ENCODE data around the gene SF3B3. TPM values are rescaled to one million over a fixed set of nuclear protein-coding genes. Genes with fewer than 3 reads are reported as not detected.

SF3B3 gene
- total RNA-seq, 1 experiment from 2014 or later, result 403 TPM

DNA sequence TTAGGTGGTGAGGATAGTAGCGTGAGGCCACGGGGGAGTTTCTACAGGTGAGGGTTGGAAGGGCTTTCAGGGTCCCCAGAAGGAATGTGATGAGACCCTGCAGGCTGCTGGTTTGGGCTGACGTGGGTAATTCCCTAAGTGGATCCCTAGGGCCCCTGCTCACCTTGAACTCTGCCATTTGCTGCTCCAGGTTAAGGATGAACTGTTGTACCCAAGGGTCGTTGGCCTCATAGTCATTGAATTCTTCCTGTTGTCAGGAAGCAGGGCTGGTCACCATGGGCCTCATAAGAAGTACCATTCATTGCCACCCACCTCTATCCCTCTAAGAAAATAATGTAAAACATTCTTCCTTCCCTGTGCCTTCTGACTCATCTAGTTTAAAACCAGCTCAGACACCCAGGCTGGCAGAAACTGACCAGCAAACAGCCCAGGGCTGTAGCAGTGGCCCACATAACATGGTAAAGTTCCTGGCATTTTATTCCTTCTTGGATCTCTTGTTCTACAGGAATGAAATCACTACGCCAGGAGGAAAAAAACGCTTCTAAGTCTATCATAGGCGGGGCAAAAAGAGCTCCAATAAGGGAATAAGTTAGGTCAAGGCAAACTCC is 41.6 kb upstream of the SF3B3 start:
- no peak overlapping the region for H2AFZ ChIP-seq (ENCODE audit: low read depth, low read length, poor library complexity, severe bottlenecking)
- H3K4me1 ChIP-seq (ENCODE audit: control insufficient read depth in 1 of 2, insufficient read depth in 2 of 2, low read length in 2 of 2), result peaks cover 7 to 12% of the 10 kb centered on the region in 2 experiments
- no peaks in the 10 kb centered on the region for H3K9me2 ChIP-seq (ENCODE audit: insufficient read depth)
- H3K27ac ChIP-seq (ENCODE audit: low read depth, low read length), result no peak overlapping the region
- RAD21 ChIA-PET (ENCODE audit: low non-redundant PET in 1 of 2, low total read pairs in 2 of 2, uncharacterized antibody in 2 of 2, unreplicated experiment in 2 of 2), result no interaction called here
- no peak overlapping the region for H3K4me3 ChIP-seq (replicated peaks in 1 of 2; ENCODE audit: low read depth in 1 of 2, low read length in 2 of 2)
- H3K36me3 ChIP-seq (ENCODE audit: control insufficient read depth in 1 of 2, insufficient read depth in 2 of 2, low read length in 2 of 2), result peaks cover 0 to 3% of the 10 kb centered on the region in 2 experiments; a peak in 1 of 4 replicates
- ATAC-seq, result no peak
- H3K9ac ChIP-seq (ENCODE audit: low read length), result no peak overlapping the region
- no peaks in the 10 kb centered on the region for H3K79me2 ChIP-seq (ENCODE audit: insufficient read depth, low read length)
- CTCF ChIA-PET, result interaction anchor here (1.2 kb wide), 1 partner anchor 11 kb away, joined by 4 read pairs; no protein-coding TSS in a partner anchor
- no peaks in the 10 kb centered on the region for H3K9me3 ChIP-seq (ENCODE audit: control insufficient read depth in 1 of 2, insufficient read depth in 1 of 2, low read depth in 1 of 2, low read length in 2 of 2)
- POLR2A ChIA-PET, result no interaction called here
- intact Hi-C loops (cut with micrococcal nuclease), result no loop called here
- H3K27me3 ChIP-seq (ENCODE audit: insufficient read depth, low read length), result no peaks in the 10 kb centered on the region
- no TSS peak for BruUV-seq (replicated peaks)
- DNase-seq (ENCODE audit: low read depth, low spot score), result no peak
- H3K4me2 ChIP-seq (ENCODE audit: low read length), result no peak overlapping the region
- H4K20me1 ChIP-seq (ENCODE audit: insufficient read depth), result no peaks in the 10 kb centered on the region
- TF ChIP-seq EZH2phosphoT487 (IDR thresholded peaks at IDR 0.05; ENCODE audit: borderline replicate concordance) (no peak), POLR2AphosphoS5 (IDR thresholded peaks at IDR 0.05; ENCODE audit: low read depth, low read length) (no peak), EZH2 (IDR thresholded peaks at IDR 0.05) (no peak), YY1 (IDR thresholded peaks at IDR 0.05; ENCODE audit: extremely low read depth, insufficient replicate concordance, low read depth, low read length) (no peak), ELF1 (IDR thresholded peaks at IDR 0.05; ENCODE audit: borderline replicate concordance, low read depth) (no peak), TCF7L2 (IDR thresholded peaks at IDR 0.05; ENCODE audit: borderline replicate concordance, extremely low read depth, insufficient read depth, insufficient read length) (no peak), RAD21 (IDR thresholded peaks at IDR 0.05; ENCODE audit: low read depth) (no peak), SIN3A (IDR thresholded peaks at IDR 0.05; ENCODE audit: low read depth) (no peak), JUND (IDR thresholded peaks at IDR 0.05) (no peak), SRF (IDR thresholded peaks at IDR 0.05; ENCODE audit: low read depth) (no peak), ZNF274 (IDR thresholded peaks at IDR 0.05; ENCODE audit: low read depth, low read length) (no peak), ZFX (IDR thresholded peaks at IDR 0.05) (no peak), CBX3 (IDR thresholded peaks at IDR 0.05; ENCODE audit: low read depth) (no peak), CEBPB (IDR thresholded peaks at IDR 0.05; ENCODE audit: low read depth) (no peak), SP1 (IDR thresholded peaks at IDR 0.05; ENCODE audit: low read depth) (no peak)
- TF ChIP-seq, protein P1, sequence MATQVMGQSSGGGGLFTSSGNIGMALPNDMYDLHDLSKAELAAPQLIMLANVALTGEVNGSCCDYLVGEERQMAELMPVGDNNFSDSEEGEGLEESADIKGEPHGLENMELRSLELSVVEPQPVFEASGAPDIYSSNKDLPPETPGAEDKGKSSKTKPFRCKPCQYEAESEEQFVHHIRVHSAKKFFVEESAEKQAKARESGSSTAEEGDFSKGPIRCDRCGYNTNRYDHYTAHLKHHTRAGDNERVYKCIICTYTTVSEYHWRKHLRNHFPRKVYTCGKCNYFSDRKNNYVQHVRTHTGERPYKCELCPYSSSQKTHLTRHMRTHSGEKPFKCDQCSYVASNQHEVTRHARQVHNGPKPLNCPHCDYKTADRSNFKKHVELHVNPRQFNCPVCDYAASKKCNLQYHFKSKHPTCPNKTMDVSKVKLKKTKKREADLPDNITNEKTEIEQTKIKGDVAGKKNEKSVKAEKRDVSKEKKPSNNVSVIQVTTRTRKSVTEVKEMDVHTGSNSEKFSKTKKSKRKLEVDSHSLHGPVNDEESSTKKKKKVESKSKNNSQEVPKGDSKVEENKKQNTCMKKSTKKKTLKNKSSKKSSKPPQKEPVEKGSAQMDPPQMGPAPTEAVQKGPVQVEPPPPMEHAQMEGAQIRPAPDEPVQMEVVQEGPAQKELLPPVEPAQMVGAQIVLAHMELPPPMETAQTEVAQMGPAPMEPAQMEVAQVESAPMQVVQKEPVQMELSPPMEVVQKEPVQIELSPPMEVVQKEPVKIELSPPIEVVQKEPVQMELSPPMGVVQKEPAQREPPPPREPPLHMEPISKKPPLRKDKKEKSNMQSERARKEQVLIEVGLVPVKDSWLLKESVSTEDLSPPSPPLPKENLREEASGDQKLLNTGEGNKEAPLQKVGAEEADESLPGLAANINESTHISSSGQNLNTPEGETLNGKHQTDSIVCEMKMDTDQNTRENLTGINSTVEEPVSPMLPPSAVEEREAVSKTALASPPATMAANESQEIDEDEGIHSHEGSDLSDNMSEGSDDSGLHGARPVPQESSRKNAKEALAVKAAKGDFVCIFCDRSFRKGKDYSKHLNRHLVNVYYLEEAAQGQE (IDR thresholded peaks at IDR 0.05; ENCODE audit: low read depth), result no peak
- TF ChIP-seq, protein P2, sequence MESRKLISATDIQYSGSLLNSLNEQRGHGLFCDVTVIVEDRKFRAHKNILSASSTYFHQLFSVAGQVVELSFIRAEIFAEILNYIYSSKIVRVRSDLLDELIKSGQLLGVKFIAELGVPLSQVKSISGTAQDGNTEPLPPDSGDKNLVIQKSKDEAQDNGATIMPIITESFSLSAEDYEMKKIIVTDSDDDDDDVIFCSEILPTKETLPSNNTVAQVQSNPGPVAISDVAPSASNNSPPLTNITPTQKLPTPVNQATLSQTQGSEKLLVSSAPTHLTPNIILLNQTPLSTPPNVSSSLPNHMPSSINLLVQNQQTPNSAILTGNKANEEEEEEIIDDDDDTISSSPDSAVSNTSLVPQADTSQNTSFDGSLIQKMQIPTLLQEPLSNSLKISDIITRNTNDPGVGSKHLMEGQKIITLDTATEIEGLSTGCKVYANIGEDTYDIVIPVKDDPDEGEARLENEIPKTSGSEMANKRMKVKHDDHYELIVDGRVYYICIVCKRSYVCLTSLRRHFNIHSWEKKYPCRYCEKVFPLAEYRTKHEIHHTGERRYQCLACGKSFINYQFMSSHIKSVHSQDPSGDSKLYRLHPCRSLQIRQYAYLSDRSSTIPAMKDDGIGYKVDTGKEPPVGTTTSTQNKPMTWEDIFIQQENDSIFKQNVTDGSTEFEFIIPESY (IDR thresholded peaks at IDR 0.05; ENCODE audit: extremely low read depth, insufficient replicate concordance, low read length), result no peak
- TF ChIP-seq, protein P3, sequence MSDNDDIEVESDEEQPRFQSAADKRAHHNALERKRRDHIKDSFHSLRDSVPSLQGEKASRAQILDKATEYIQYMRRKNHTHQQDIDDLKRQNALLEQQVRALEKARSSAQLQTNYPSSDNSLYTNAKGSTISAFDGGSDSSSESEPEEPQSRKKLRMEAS (IDR thresholded peaks at IDR 0.05), result no peak
- TF ChIP-seq, protein P4, sequence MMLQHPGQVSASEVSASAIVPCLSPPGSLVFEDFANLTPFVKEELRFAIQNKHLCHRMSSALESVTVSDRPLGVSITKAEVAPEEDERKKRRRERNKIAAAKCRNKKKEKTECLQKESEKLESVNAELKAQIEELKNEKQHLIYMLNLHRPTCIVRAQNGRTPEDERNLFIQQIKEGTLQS (IDR thresholded peaks at IDR 0.05), result no peak
